Ureter (tissue), 1 donor: ENCODE results near the gene ADAMTS8. TPM values are rescaled to one million over a fixed set of nuclear protein-coding genes. Genes with fewer than 3 reads are reported as not detected.

ENCODE experiments used
- total RNA-seq: library from RNA; stranded (reverse); gene quantifications from one replicate; pipeline ENCODE4 v1.2.4, GENCODE V29; 2023
- donor health status: DM: yes; HTN: yes; CAD: no.

Gene ADAMTS8
- total RNA-seq, 1 donor from 2014 or later: 1.2 TPM

Other genes starting within 250 kb of the ADAMTS8 start
- 62.3 TPM for gene ZBTB44, start 113.7 kb downstream of the ADAMTS8 start, total RNA-seq
- 5.9 TPM for gene ADAMTS15, start 20.0 kb upstream of the ADAMTS8 start, total RNA-seq